Chondrocyte (in vitro differentiated cells): Measurements from ENCODE around the gene OR1A1. TPM values are rescaled to one million over a fixed set of nuclear protein-coding genes. Genes with fewer than 3 reads are reported as not detected.

Experiments used
- DNase-seq: peaks from one replicate; pipeline ENCODE4 v3.0.0; 2021; ENCODE audit warnings: mixed read lengths, low spot score
- H3K27ac Mint-ChIP-seq: one replicate; pipeline ENCODE4 v1.8.0; 2021; ENCODE audit warnings: mild to moderate bottlenecking, moderate library complexity, mixed read lengths; ENCODE audit not compliant: unreplicated experiment
- H3K27me3 Mint-ChIP-seq: 2 replicates; pipeline ENCODE4 v1.8.0; 2021; ENCODE audit warnings: low read depth, mixed read lengths
- H3K36me3 Mint-ChIP-seq: 2 replicates; pipeline ENCODE4 v1.8.0; 2021; ENCODE audit warnings: low read depth, mixed read lengths
- H3K4me1 Mint-ChIP-seq: 2 replicates; pipeline ENCODE4 v1.8.0; 2021; ENCODE audit warnings: low read depth, mild to moderate bottlenecking, mixed read lengths
- H3K4me3 Mint-ChIP-seq: one replicate; pipeline ENCODE4 v1.8.0; 2021; ENCODE audit warnings: mild to moderate bottlenecking, moderate library complexity, mixed read lengths; ENCODE audit not compliant: unreplicated experiment
- H3K9me3 Mint-ChIP-seq: 2 replicates; pipeline ENCODE4 v1.8.0; 2021; ENCODE audit warnings: low read depth, mixed read lengths
- CTCF ChIP-seq: fragments of 200-600 bp; sonication (generic); IDR thresholded peaks from 2 replicates; pipeline ENCODE4 v1.5.0; 2021; ENCODE audit warnings: antibody characterized with exemption, mild to moderate bottlenecking, moderate library complexity
- long read RNA-seq: library from polyadenylated mRNA; stranded (forward); transcript quantifications from one replicate; pipeline ENCODE4 v2.0.0, GENCODE V29; 2021
- total RNA-seq: library from RNA; stranded (reverse); gene quantifications from 3 replicates; pipeline ENCODE4 v1.2.1, GENCODE V29; 2021

OR1A1 gene
- not detected in 3 replicates for total RNA-seq
- long read RNA-seq, result 0 reads

GRCh38 chr17:3207367-3207766, at the start of gene OR1A1:
TSS of gene OR1A1 (plus strand) at chr17:3207667. CDS start at chr17:3215621, 7,954 bp downstream.
- no peak within 1 kb of the TSS for H3K27ac Mint-ChIP-seq
- peaks cover 11% of the 10 kb centered on the region for H3K9me3 Mint-ChIP-seq
- no peak for DNase-seq
- TF ChIP-seq CTCF, result no peak
- H3K4me3 Mint-ChIP-seq, result no peak within 1 kb of the TSS
- no peaks in the 10 kb centered on the region for H3K36me3 Mint-ChIP-seq
- peaks cover 6% of the 10 kb centered on the region for H3K27me3 Mint-ChIP-seq
- no peaks in the 10 kb centered on the region for H3K4me1 Mint-ChIP-seq

GRCh38 chr17:3167574-3167973, 39.9 kb upstream of the OR1A1 start:
- no peaks in the 10 kb centered on the region for H3K4me1 Mint-ChIP-seq
- peaks cover 14% of the 10 kb centered on the region for H3K9me3 Mint-ChIP-seq
- no peak for TF ChIP-seq CTCF
- H3K4me3 Mint-ChIP-seq, result no peak overlapping the region
- no peak overlapping the region for H3K27ac Mint-ChIP-seq
- H3K36me3 Mint-ChIP-seq, result no peaks in the 10 kb centered on the region
- no peak for DNase-seq
- H3K27me3 Mint-ChIP-seq, result peaks cover 5% of the 10 kb centered on the region

GRCh38 chr17:3189961-3190360, 17.5 kb upstream of the OR1A1 start:
- DNase-seq, result no peak
- Mint-ChIP-seq H3K27ac (no peak overlapping the region), H3K36me3 (no peaks in the 10 kb centered on the region), H3K27me3 (peaks cover 8% of the 10 kb centered on the region), H3K4me1 (no peaks in the 10 kb centered on the region), H3K9me3 (no peaks in the 10 kb centered on the region), H3K4me3 (no peak overlapping the region)
- no peak for TF ChIP-seq CTCF

GRCh38 chr17:3197219-3197618, 10.2 kb upstream of the OR1A1 start, which contains the start of gene OR1A2:
TSS of gene OR1A2 (plus strand) at chr17:3197519. CDS start at chr17:3197519, 0 bp downstream.
- no peaks in the 10 kb centered on the region for H3K36me3 Mint-ChIP-seq
- H3K27me3 Mint-ChIP-seq, result peaks cover 9% of the 10 kb centered on the region
- no peak within 1 kb of the TSS for H3K4me3 Mint-ChIP-seq
- H3K27ac Mint-ChIP-seq, result no peak within 1 kb of the TSS
- H3K4me1 Mint-ChIP-seq, result no peaks in the 10 kb centered on the region
- peaks cover 14% of the 10 kb centered on the region for H3K9me3 Mint-ChIP-seq
- no peak for TF ChIP-seq CTCF
- DNase-seq, result no peak

GRCh38 chr17:3208484-3208883, 1.0 kb downstream of the OR1A1 start:
- Mint-ChIP-seq H3K27me3 (peaks cover 6% of the 10 kb centered on the region), H3K9me3 (peaks cover 6% of the 10 kb centered on the region), H3K27ac (no peak overlapping the region), H3K36me3 (no peaks in the 10 kb centered on the region), H3K4me3 (no peak overlapping the region), H3K4me1 (no peaks in the 10 kb centered on the region)
- TF ChIP-seq CTCF, result no peak
- no peak for DNase-seq
